ENCODE measurements around the gene CLSTN2. TPM values are rescaled to one million over a fixed set of nuclear protein-coding genes. Genes with fewer than 3 reads are reported as not detected.
A peak's percentile ranks its signal among the peaks of the same experiment; 100 is the strongest.

The CLSTN2 gene
- polyA plus RNA-seq, 3 donors = not detected

DNA sequence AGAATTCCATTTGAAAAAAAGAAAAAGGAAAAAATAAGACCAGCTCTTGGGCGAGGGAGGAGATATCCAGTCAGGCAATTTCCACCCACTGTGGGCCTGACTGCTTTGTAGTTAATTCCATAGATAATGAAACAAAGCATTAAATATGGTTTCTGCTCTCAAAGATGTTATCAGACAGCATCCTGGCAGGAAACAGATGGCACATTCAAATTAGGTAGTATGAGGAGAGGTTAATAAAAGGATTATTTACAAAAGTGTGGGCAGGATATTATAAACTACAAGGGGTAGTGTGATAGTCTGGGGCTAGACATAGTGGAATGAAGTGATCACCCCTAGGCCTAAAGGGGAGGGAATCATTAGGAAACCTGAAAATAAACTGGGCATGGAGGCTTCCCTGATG lies 193.2 kb downstream of the CLSTN2 start:
- TF ChIP-seq, protein P1, sequence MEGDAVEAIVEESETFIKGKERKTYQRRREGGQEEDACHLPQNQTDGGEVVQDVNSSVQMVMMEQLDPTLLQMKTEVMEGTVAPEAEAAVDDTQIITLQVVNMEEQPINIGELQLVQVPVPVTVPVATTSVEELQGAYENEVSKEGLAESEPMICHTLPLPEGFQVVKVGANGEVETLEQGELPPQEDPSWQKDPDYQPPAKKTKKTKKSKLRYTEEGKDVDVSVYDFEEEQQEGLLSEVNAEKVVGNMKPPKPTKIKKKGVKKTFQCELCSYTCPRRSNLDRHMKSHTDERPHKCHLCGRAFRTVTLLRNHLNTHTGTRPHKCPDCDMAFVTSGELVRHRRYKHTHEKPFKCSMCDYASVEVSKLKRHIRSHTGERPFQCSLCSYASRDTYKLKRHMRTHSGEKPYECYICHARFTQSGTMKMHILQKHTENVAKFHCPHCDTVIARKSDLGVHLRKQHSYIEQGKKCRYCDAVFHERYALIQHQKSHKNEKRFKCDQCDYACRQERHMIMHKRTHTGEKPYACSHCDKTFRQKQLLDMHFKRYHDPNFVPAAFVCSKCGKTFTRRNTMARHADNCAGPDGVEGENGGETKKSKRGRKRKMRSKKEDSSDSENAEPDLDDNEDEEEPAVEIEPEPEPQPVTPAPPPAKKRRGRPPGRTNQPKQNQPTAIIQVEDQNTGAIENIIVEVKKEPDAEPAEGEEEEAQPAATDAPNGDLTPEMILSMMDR (IDR thresholded peaks at IDR 0.05) = no peak
- H3K4me2 ChIP-seq (replicated peaks; ENCODE audit: extremely low read depth, low read length, poor library complexity, severe bottlenecking) = no peak overlapping the region
- Mint-ChIP-seq H3K27ac (peak overlapping the region in 1 of 7 donors; percentile 41), H3K9me3 (no peaks in the 10 kb centered on the region), H3K4me1 (no peaks in the 10 kb centered on the region), H3K27me3 (ENCODE audit: low read depth in 3 of 3) (peaks cover 0 to 4% (median 2%) of the 10 kb centered on the region in 3 donors), H3K4me3 (no peak overlapping the region), H3K36me3 (no peaks in the 10 kb centered on the region)
- H3K79me2 ChIP-seq (ENCODE audit: insufficient read depth, low read length) = no peaks in the 10 kb centered on the region
- no CpG with 5 or more reads among the region's 1 CpG for whole genome bisulfite sequencing (ENCODE audit: insufficient coverage)
- intact Hi-C loops (cut with micrococcal nuclease) = no loop called here
- H3K9me3 ChIP-seq (replicated peaks in 1 of 2; ENCODE audit: control insufficient read depth in 1 of 2, insufficient read depth in 1 of 2, low read length in 2 of 2) = no peaks in the 10 kb centered on the region
- no peaks in the 10 kb centered on the region for H3K4me1 ChIP-seq (ENCODE audit: control insufficient read depth in 1 of 2, insufficient read depth in 2 of 2, low read length in 2 of 2)
- no peak overlapping the region for H3K4me3 ChIP-seq (replicated peaks in 1 of 3; ENCODE audit: low read depth in 2 of 3, low read length in 3 of 3)
- H2AFZ ChIP-seq (ENCODE audit: insufficient read depth, low read depth, low read length, poor library complexity, severe bottlenecking) = no peak overlapping the region
- H4K20me1 ChIP-seq (ENCODE audit: insufficient read depth, low read length) = no peaks in the 10 kb centered on the region
- H3K9ac ChIP-seq (ENCODE audit: insufficient read depth, low read length, poor library complexity, severe bottlenecking) = no peak overlapping the region
- DNase-seq = no peak
- no peak overlapping the region for H3K27ac ChIP-seq (ENCODE audit: low read depth in 1 of 2, low read length in 2 of 2)
- H3K36me3 ChIP-seq (replicated peaks in 1 of 2; ENCODE audit: control insufficient read depth in 1 of 2, insufficient read depth in 2 of 2, low read length in 2 of 2) = no peaks in the 10 kb centered on the region
- H3K27me3 ChIP-seq (ENCODE audit: control insufficient read depth in 2 of 2, insufficient read depth in 2 of 2, low read length in 2 of 2) = no peaks in the 10 kb centered on the region

DNA sequence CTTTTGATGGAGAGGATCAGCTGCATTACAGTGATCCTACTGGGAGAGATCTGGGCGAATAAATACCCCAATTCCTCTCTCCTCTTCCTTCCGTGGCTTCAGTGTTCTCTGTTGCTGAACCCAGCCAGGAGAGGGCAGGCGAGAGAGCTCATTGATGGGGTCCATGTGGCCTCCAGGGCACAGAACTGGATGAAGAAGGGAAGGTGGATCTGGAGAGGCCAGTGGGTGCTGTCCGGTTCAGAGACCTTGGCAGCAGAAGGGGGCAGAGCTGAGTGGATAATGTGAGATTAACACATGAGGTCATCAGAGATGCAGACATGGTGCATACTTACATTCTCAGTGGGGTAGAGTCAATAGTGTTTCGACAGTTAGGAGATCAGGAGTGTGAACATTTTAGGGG lies 193.6 kb downstream of the CLSTN2 start:
- Histone ChIP-seq H4K20me1 (ENCODE audit: insufficient read depth, low read length) (no peaks in the 10 kb centered on the region), H3K27ac (ENCODE audit: low read depth in 1 of 2, low read length in 2 of 2) (no peak overlapping the region), H2AFZ (ENCODE audit: insufficient read depth, low read depth, low read length, poor library complexity, severe bottlenecking) (no peak overlapping the region), H3K27me3 (ENCODE audit: control insufficient read depth in 2 of 2, insufficient read depth in 2 of 2, low read length in 2 of 2) (no peaks in the 10 kb centered on the region), H3K4me2 (replicated peaks; ENCODE audit: extremely low read depth, low read length, poor library complexity, severe bottlenecking) (no peak overlapping the region), H3K79me2 (ENCODE audit: insufficient read depth, low read length) (no peaks in the 10 kb centered on the region), H3K36me3 (replicated peaks in 1 of 2; ENCODE audit: control insufficient read depth in 1 of 2, insufficient read depth in 2 of 2, low read length in 2 of 2) (no peaks in the 10 kb centered on the region), H3K4me1 (ENCODE audit: control insufficient read depth in 1 of 2, insufficient read depth in 2 of 2, low read length in 2 of 2) (no peaks in the 10 kb centered on the region), H3K9ac (ENCODE audit: insufficient read depth, low read length, poor library complexity, severe bottlenecking) (no peak overlapping the region), H3K4me3 (replicated peaks in 1 of 3; ENCODE audit: low read depth in 2 of 3, low read length in 3 of 3) (no peak overlapping the region), H3K9me3 (replicated peaks in 1 of 2; ENCODE audit: control insufficient read depth in 1 of 2, insufficient read depth in 1 of 2, low read length in 2 of 2) (no peaks in the 10 kb centered on the region)
- 100% methylated on average over 1 of the region's 5 CpGs for WGBS (ENCODE audit: insufficient coverage)
- Mint-ChIP-seq H3K4me3 (no peak overlapping the region), H3K27me3 (ENCODE audit: low read depth in 3 of 3) (peaks cover 0 to 4% (median 2%) of the 10 kb centered on the region in 3 donors), H3K36me3 (no peaks in the 10 kb centered on the region), H3K4me1 (no peaks in the 10 kb centered on the region), H3K9me3 (no peaks in the 10 kb centered on the region), H3K27ac (no peak overlapping the region)
- TF ChIP-seq, protein P1 (IDR thresholded peaks at IDR 0.05) = peak; percentile 29
- intact Hi-C loops (cut with micrococcal nuclease) = no loop called here
- DNase-seq = no peak
